Heart left ventricle (tissue), 13 donors: ENCODE measurements around the gene SEC14L2.

Source experiments
- POLR2A ChIP-seq, 2 donors: fragments of 450-650 bp; IDR thresholded peaks; one replicate each; pipeline ENCODE4 v1.6.1; 2017; ENCODE audit warnings: antibody characterized with exemption in 2 of 2, mild to moderate bottlenecking in 2 of 2, moderate library complexity in 2 of 2
- TF ChIP-seq, protein P1 (sequence below), 12 donors: fragments of 200-600 bp; sonication (generic) in 4 of 12; IDR thresholded peaks; one replicate each; pipeline versions ENCODE4 v1.5.0 to v1.8.0; 2018 to 2022; ENCODE audit warnings: antibody characterized with exemption in 12 of 12, mild to moderate bottlenecking in 5 of 12
- donor health status: ischemic (EF 13 %, LVEDD 7.1; RV severe dilation, severe dysfunction).
- donor health status: DM: no; HTN: yes; CAD: no.
- donor health status: DM: no; HTN: no; CAD: no.
- donor health status: ischemic (EF 25% LVEDD 6.9; RV normal size, moderate dysfunction).
- donor health status: ischemic (EF 25% LVEDD 5.7; RV mildly dilated, moderate dysfunction).
- donor health status: ischemic (EF 35%, LVEDD 5.7; RV mildly dilated, moderate dysfunction).
- donor health status: nonischemic (EF 11% LVEDD 7.7; RV severe dilation, severe dysfunction).
- donor health status: DM: yes; HTN: yes; CAD: no.
- donor health status: PGD.
- donor health status: ischemic (EF 29% LVEDD 5.4; RV normal size, mild dysfunction).
- donor health status: nonischemic (EF 23%, LVEDD 6.1; RV moderate dilation, normal function).

DNA sequence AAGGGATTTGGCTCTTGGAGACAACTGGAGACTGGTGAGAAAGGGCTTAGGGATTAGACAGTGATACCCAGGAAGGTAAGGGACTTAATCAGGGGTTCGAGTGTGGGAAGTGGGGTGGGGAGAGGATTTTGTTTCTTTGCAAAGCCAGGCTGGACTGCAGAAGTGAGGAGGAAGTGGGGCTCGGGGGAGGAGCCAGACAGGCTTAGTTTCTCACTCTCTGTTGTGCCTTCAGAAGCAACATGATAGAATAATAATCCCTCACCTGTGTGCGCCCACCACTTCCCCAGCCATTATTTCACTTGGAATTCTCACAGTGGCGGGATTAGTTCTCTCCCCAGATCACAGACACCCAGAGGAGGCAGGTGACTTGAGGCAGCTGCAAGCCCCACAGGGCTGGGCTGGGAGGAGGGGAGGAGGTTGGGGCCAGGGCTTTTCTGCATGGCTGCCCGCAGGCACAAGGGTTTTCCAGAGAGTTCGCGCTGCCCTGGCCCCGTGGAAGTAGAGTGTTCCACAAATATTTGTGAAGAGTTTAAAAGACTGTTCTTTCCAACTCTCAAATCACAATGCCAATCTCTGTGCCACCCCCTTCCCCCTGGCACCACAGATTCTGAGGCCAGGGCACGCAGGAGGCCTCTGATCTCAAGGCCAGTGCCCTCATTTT, 4.0 kb upstream of the SEC14L2 start:
- TF ChIP-seq, protein P1, sequence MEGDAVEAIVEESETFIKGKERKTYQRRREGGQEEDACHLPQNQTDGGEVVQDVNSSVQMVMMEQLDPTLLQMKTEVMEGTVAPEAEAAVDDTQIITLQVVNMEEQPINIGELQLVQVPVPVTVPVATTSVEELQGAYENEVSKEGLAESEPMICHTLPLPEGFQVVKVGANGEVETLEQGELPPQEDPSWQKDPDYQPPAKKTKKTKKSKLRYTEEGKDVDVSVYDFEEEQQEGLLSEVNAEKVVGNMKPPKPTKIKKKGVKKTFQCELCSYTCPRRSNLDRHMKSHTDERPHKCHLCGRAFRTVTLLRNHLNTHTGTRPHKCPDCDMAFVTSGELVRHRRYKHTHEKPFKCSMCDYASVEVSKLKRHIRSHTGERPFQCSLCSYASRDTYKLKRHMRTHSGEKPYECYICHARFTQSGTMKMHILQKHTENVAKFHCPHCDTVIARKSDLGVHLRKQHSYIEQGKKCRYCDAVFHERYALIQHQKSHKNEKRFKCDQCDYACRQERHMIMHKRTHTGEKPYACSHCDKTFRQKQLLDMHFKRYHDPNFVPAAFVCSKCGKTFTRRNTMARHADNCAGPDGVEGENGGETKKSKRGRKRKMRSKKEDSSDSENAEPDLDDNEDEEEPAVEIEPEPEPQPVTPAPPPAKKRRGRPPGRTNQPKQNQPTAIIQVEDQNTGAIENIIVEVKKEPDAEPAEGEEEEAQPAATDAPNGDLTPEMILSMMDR (IDR thresholded peaks at IDR 0.05) = no peak
- TF ChIP-seq POLR2A (IDR thresholded peaks at IDR 0.05) = no peak
